GM15510 (cell line): ENCODE results near the gene PCDH9.

Experiments used
- POLR2A ChIP-seq: IDR thresholded peaks from 3 replicates; pipeline ENCODE4 v1.6.1; 2011; ENCODE audit warnings: borderline replicate concordance; ENCODE audit not compliant: insufficient read length; ENCODE audit errors: extremely low read depth

The PCDH9 gene

GRCh38 chr13:67015976-67016600 is 214.0 kb downstream of the PCDH9 start:
- no peak for TF ChIP-seq POLR2A

GRCh38 chr13:67014399-67014798 is 215.7 kb downstream of the PCDH9 start:
- TF ChIP-seq POLR2A: no peak

- no peak for TF ChIP-seq POLR2A
Measured at GRCh38 chr13:67013709-67014108, 216.4 kb downstream of the PCDH9 start.

GRCh38 chr13:67008075-67008668 is 222.0 kb downstream of the PCDH9 start:
- TF ChIP-seq POLR2A: no peak

- no peak for TF ChIP-seq POLR2A
Measured at GRCh38 chr13:67004511-67004910, 225.6 kb downstream of the PCDH9 start.

GRCh38 chr13:67003743-67004142 is 226.4 kb downstream of the PCDH9 start:
- TF ChIP-seq POLR2A: no peak

GRCh38 chr13:67001363-67001762 is 228.8 kb downstream of the PCDH9 start:
- no peak for TF ChIP-seq POLR2A

- TF ChIP-seq POLR2A: no peak
Measured at GRCh38 chr13:66996503-66996902, 233.6 kb downstream of the PCDH9 start.

GRCh38 chr13:66995203-66995611 is 234.9 kb downstream of the PCDH9 start:
- no peak for TF ChIP-seq POLR2A

- no peak for TF ChIP-seq POLR2A
Measured at GRCh38 chr13:66994517-66995202, 235.5 kb downstream of the PCDH9 start.

- no peak for TF ChIP-seq POLR2A
Measured at GRCh38 chr13:66994097-66994496, 236.0 kb downstream of the PCDH9 start.

GRCh38 chr13:66992719-66993118 is 237.4 kb downstream of the PCDH9 start:
- TF ChIP-seq POLR2A: no peak

- TF ChIP-seq POLR2A: no peak
Measured at GRCh38 chr13:66992183-66992582, 238.0 kb downstream of the PCDH9 start.

- TF ChIP-seq POLR2A: no peak
Measured at GRCh38 chr13:66984241-66984640, 245.9 kb downstream of the PCDH9 start.

GRCh38 chr13:66981912-66982311 is 248.2 kb downstream of the PCDH9 start:
- no peak for TF ChIP-seq POLR2A

GRCh38 chr13:66977161-66977560 is 253.0 kb downstream of the PCDH9 start:
- no peak for TF ChIP-seq POLR2A
